TTC549 (cell line): ENCODE measurements around the gene IFI27L1.

Source experiments
- FAIRE-seq: peaks from 2 replicates; lab custom pipeline; 2012; peaks lifted over from hg19 to GRCh38; lab: Jason Lieb, UNC

Gene IFI27L1

GRCh38 chr14:94081386-94081820, 293 bp downstream of the IFI27L1 start:
- FAIRE-seq, result no peak

- FAIRE-seq, result no peak
Measured at GRCh38 chr14:94087891-94088290, 6.8 kb downstream of the IFI27L1 start.

GRCh38 chr14:94088516-94088915, 7.4 kb downstream of the IFI27L1 start:
- FAIRE-seq, result no peak

GRCh38 chr14:94089479-94089878, 8.4 kb downstream of the IFI27L1 start:
- no peak for FAIRE-seq

- FAIRE-seq, result no peak
Measured at GRCh38 chr14:94093418-94093817, 12.3 kb downstream of the IFI27L1 start.

DNA sequence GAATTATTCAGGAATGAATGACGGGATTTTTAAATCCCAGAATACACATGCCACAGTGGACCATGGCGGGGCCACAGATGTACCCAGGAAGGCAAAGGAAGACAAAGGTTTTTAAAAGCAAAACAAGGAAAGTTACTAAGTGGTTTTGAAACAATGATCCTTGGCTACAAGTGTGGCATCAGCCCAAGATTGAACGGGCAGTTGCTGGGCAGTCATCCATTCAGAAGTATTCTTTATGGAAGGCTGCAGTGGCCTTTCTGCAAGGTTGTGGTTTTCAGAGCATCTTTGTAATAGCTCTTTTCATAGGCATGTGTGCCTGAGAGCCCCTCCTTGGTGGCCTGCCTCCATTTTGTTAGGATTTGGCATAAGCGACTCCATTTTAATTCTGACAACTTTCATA, 16.0 kb downstream of the IFI27L1 start:
- no peak for FAIRE-seq

DNA sequence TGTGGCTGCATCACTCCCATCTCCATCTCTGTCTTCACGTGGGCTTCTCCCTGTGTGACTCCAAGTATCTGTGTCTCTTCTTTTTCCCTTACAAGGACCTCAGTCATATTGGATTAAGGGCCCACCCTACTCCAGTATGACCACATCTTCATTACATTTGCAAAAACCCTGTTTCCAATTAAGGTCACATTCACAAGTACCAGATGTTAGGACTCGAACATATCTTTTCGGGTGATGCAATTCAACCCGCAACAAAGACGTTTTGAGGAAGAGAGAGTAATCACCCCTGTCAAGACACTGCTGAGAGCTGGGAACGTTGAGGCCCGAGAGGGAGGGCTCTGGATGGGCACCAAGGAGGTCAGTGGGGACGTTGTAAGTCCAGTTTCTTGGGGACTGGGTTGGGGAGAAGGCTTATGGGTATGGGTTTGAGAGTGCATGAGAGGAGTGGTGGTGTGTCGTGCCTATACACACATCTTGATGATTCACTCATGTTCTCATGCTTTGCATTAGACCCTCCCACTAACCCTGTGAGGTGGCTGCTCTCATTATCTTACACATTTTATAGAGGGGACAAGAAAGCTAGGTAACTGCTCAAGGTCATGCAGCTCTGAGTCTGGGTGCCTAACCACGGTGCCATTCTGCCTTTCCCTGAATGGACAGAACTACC, 17.3 kb downstream of the IFI27L1 start:
- FAIRE-seq, result no peak

DNA sequence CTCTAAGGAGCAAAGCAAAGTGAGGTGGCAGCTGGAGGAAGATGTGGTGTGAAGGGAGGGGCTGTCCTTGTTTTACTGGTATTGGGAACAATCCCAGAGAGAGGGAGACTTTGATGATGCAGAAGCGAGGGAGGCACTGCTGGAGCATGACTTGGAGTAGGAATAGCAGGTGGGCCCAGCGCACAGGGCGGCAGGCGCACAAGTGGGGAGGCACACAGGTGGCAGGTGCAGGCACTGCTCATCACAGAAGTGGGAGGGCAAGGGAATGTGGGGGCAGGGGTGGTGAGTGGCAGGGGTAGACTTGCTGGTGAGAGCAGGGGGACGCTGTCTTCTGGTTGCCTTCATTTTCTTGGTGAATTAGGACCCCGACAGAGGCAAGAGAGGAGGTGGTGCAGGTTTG, 17.9 kb downstream of the IFI27L1 start:
- FAIRE-seq, result no peak

- FAIRE-seq, result no peak
Measured at GRCh38 chr14:94100847-94101246, 19.7 kb downstream of the IFI27L1 start.

- FAIRE-seq, result no peak
Measured at GRCh38 chr14:94101748-94102147, 20.6 kb downstream of the IFI27L1 start.

DNA sequence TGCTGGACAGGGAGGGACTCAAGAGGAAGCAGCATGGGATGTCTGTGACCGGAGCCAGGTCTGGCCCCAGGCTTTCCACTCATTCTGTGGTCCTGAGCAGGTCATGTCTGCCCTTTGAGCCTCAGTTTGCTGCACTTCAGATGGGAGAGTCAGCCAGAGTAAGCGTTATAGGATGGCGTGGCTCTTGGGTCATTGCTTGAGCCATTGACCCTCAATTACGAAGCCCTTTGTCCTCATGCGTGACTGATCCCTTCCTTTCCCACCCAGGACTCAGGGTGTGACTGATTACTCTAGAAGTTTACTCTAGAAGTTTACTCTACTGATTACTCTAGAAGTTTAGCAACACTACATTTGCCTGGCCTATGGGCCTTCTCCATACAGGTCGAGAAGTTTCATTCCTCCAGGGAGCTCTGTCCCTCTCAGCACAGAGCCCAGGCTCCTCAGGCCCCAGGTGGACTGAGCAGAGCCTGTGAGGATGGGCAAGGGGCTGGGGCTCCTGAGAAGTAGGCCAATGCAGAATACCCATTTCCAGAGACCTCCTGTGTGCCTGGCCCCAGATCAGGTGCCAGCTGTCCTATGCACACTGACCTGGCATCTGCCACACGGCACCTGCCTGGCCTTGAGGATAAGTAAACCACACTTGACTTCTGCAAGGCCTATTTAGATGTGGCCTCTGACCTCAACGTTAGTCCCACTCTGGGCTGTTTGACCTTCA, 21.8 kb downstream of the IFI27L1 start:
- no peak for FAIRE-seq

DNA sequence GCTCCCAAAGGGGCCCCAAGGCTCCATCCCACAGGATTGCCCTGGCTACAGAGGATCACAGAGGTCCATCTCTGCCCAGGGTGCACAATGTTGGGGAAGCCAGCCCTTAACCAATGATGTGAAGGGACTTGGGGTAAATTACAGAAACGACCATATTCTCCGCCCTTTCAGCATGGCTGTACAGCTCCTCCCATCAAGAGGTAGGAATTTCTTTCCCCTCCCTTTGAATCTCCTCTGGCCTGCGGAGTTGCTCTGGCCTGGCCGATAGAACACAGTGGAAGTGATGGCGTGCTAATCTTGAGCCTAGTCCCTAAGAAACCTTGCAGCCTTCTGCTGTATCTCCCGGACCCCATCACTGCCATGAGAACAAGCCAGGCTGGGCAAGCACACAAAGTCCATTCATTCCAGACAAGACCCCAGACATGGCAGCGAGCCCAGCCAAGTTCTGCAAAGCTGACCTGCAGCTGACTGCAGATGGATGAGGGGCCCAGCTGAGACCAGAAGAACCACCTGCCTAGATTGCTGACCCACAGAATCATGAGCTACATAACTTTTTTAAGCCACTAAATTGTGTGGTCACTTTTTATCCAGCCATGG, 22.5 kb downstream of the IFI27L1 start:
- FAIRE-seq, result no peak

DNA sequence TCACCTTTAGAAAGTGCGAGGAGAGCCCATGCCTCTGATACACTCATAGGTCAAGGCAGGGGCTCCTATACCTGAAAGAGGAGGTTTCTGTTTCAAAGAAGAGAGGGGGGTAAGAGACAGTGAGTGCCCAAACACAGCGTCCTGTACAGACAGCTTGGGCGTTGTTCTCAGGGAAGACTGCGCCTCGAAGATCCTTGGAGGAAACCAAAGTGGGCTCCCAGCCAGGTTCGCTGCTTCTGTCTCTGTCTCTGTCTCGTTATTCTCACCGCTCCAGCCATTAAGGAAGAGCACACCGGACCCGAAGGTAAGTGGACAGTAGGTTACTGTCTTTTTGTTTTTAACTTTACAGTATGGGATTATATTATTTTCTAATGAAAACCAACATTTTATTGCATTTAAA, 23.6 kb downstream of the IFI27L1 start:
- no peak for FAIRE-seq

DNA sequence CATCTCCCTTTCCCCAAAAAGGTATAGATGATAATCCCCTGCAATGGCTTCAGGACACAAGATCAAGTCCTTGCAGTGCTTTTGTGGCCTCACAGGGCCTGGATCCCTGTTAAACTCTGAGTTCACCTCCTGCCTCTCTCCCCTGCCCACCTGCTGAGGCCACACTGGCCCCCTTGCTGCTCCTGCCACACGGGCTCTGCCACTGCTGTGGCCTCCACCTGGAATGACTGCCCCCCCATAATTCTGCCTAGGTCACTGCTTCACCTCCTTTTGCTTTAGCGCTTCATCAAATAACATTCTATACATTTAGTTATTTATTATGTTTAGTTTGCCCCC, 28.8 kb downstream of the IFI27L1 start:
- FAIRE-seq, result no peak

DNA sequence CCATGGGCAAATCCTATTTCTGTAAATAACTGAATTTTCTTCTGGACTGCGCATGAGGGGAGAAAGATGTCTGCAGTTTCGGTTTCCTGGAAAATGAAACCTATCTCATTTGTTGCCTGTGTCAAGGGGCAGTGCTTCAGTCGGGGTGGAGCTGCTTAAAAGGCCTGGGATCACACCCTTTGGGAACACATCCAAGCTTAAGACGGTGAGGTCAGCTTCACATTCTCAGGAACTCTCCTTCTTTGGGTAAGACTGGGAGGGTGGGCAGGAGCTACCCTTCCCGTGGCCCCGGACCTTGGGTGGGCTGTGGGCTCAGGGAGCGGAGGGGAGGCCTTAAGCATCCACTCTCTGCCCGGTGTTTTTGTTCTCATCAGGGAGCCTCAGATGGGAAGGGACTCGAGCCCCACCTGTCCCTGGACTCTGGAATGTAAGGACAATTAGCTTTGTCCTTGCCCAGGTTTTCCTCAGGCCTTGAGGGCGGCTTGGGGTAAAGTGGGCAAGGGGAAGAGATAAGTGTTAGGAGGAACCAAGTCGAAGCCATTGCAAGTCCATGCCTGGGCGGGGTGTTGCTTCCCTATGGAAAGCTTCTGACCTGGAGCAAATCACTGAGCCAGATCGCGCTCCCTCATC, 29.6 kb downstream of the IFI27L1 start, which contains the start of gene IFI27:
TSS of gene IFI27 (plus strand) at position 185 of the 630 bp plus-strand sequence.
- FAIRE-seq, result no peak

GRCh38 chr14:94111276-94112095, 30.4 kb downstream of the IFI27L1 start:
- no peak for FAIRE-seq

- no peak for FAIRE-seq
Measured at GRCh38 chr14:94112513-94113063, 31.5 kb downstream of the IFI27L1 start.

GRCh38 chr14:94113073-94113472, 32.0 kb downstream of the IFI27L1 start:
- FAIRE-seq, result no peak

DNA sequence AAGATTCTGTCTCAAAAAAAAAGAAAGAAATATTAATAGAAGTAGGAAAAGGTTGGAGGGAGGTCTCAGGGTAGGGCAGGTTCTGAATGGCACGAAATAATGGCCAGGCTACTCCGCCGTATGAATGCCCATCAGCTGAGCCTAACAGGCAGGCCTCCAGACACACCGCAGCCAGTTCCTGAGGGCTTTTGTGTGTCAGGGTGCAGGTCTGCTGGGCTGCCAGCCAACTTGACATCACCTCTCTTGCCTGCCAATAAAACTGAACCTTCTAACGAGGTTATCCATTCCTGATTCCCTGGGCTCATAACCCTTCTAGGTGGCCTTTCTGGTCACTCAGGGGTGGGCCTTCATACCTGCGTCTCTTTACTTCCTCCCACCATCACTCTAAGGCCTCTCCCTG, 32.4 kb downstream of the IFI27L1 start:
- FAIRE-seq, result no peak

DNA sequence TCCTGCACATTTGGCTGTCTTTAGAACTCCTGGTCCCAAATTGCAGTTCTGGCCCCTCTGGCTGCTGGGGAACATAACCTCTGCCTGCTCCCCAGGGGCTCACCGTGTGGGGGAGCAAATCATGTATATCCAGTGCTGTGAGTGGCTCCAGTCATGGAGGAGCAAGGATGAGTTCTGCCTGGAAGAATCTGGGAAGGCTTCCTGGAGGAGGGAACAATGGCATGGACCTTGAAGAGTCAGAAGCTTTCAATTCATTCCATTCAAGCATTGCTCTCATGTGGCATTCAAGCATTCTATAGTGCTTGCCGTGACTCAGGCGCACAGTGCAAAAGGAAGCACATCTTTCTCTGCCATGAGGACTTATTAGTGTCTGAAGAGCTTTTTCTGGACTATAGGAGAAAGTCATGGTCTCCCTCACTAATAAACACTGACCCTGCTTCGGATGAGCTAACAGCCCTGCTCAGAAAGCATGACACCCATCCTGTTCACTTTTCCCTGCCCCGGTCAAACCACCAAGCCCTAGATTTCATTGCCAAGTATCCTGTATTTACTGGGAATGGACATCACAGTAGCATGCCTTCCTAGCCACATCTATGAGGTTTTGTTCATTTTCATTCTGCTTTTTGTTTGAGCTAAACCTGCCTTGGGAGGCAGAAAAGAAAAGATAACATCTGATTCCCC, 32.9 kb downstream of the IFI27L1 start:
- FAIRE-seq, result no peak

GRCh38 chr14:94114589-94115057, 33.5 kb downstream of the IFI27L1 start:
- FAIRE-seq, result no peak
